ENCODE data around the gene KIF3C.
"Not testable (repeated sequence)": the region's sequence is repeated elsewhere in the genome, so short reads cannot be mapped to it uniquely, and the experiment has no call there.

The KIF3C gene

GRCh38 chr2:25966531-25967270, 15.6 kb downstream of the KIF3C start:
- no peak for DNase-seq (ENCODE audit: low read depth in 1 of 2, low spot score in 1 of 2)

- DNase-seq (ENCODE audit: low read depth in 1 of 2, low spot score in 1 of 2) = no peak
Measured at GRCh38 chr2:25964891-25965290, 17.4 kb downstream of the KIF3C start.

- no peak for DNase-seq (ENCODE audit: low read depth in 1 of 2, low spot score in 1 of 2)
Measured at GRCh38 chr2:25960920-25961319, 21.4 kb downstream of the KIF3C start.

GRCh38 chr2:25960396-25960795, 21.9 kb downstream of the KIF3C start:
- DNase-seq (ENCODE audit: low read depth in 1 of 2, low spot score in 1 of 2) = no peak

GRCh38 chr2:25958611-25959010, 23.7 kb downstream of the KIF3C start:
- not testable (repeated sequence) for DNase-seq (ENCODE audit: low read depth in 1 of 2, low spot score in 1 of 2)

- DNase-seq (ENCODE audit: low read depth in 1 of 2, low spot score in 1 of 2) = no peak
Measured at GRCh38 chr2:25957743-25958142, 24.6 kb downstream of the KIF3C start.

GRCh38 chr2:25955869-25956535, 26.3 kb downstream of the KIF3C start:
- DNase-seq (ENCODE audit: low read depth in 1 of 2, low spot score in 1 of 2) = no peak

GRCh38 chr2:25955036-25955435, 27.3 kb downstream of the KIF3C start:
- DNase-seq (ENCODE audit: low read depth in 1 of 2, low spot score in 1 of 2) = no peak

GRCh38 chr2:25954199-25954752, 28.0 kb downstream of the KIF3C start:
- DNase-seq (ENCODE audit: low read depth in 1 of 2, low spot score in 1 of 2) = no peak

- DNase-seq (ENCODE audit: low read depth in 1 of 2, low spot score in 1 of 2) = peak; percentile 43 to 58
Measured at GRCh38 chr2:25951071-25951547, 31.2 kb downstream of the KIF3C start.

- DNase-seq (ENCODE audit: low read depth in 1 of 2, low spot score in 1 of 2) = no peak
Measured at GRCh38 chr2:25948437-25948836, 33.9 kb downstream of the KIF3C start.

GRCh38 chr2:25941042-25941441, 41.3 kb downstream of the KIF3C start:
- no peak for DNase-seq (ENCODE audit: low read depth in 1 of 2, low spot score in 1 of 2)

GRCh38 chr2:25939257-25939668, 43.0 kb downstream of the KIF3C start:
- DNase-seq (ENCODE audit: low read depth in 1 of 2, low spot score in 1 of 2) = no peak

GRCh38 chr2:25938345-25938744, 44.0 kb downstream of the KIF3C start:
- no peak for DNase-seq (ENCODE audit: low read depth in 1 of 2, low spot score in 1 of 2)

- no peak for DNase-seq (ENCODE audit: low read depth in 1 of 2, low spot score in 1 of 2)
Measured at GRCh38 chr2:25936889-25937545, 45.3 kb downstream of the KIF3C start.

GRCh38 chr2:25933622-25934021, 48.7 kb downstream of the KIF3C start:
- DNase-seq (ENCODE audit: low read depth in 1 of 2, low spot score in 1 of 2) = no peak

- no peak for DNase-seq (ENCODE audit: low read depth in 1 of 2, low spot score in 1 of 2)
Measured at GRCh38 chr2:25929789-25930473, 52.4 kb downstream of the KIF3C start.

GRCh38 chr2:25928668-25929067, 53.6 kb downstream of the KIF3C start:
- DNase-seq (ENCODE audit: low read depth in 1 of 2, low spot score in 1 of 2) = no peak

GRCh38 chr2:25926984-25927756, 55.1 kb downstream of the KIF3C start:
- DNase-seq (ENCODE audit: low read depth in 1 of 2, low spot score in 1 of 2) = no peak

- no peak for DNase-seq (ENCODE audit: low read depth in 1 of 2, low spot score in 1 of 2)
Measured at GRCh38 chr2:25922501-25922900, 59.8 kb downstream of the KIF3C start.
